Gastroesophageal sphincter (tissue), 3 donors: ENCODE measurements around the gene MADD.

Experiments
- EP300 ChIP-seq: sonication (generic); formaldehyde crosslinking; IDR thresholded peaks from one replicate; pipeline ENCODE4 v1.6.1; 2017; ENCODE audit warnings: antibody characterized with exemption, mild to moderate bottlenecking
- POLR2A ChIP-seq, 2 donors: fragments of 450-650 bp; IDR thresholded peaks; one replicate each; pipeline ENCODE4 v1.6.1; 2017; ENCODE audit warnings: antibody characterized with exemption in 2 of 2, mild to moderate bottlenecking in 2 of 2, moderate library complexity in 1 of 2
- POLR2AphosphoS5 ChIP-seq: sonication (generic); formaldehyde crosslinking; IDR thresholded peaks from one replicate; pipeline ENCODE4 v1.6.1; 2017; ENCODE audit warnings: antibody characterized with exemption
- TF ChIP-seq, protein P1 (sequence below), 4 experiments: fragments of 200-600 bp in 2 of 4; fragments of 450-650 bp in 2 of 4; sonication (generic) in 1 of 4; IDR thresholded peaks; one replicate each; pipeline ENCODE4 v1.5.1; 2017 to 2019; ENCODE audit warnings: antibody characterized with exemption in 4 of 4, mild to moderate bottlenecking in 2 of 4, moderate library complexity in 2 of 4

DNA sequence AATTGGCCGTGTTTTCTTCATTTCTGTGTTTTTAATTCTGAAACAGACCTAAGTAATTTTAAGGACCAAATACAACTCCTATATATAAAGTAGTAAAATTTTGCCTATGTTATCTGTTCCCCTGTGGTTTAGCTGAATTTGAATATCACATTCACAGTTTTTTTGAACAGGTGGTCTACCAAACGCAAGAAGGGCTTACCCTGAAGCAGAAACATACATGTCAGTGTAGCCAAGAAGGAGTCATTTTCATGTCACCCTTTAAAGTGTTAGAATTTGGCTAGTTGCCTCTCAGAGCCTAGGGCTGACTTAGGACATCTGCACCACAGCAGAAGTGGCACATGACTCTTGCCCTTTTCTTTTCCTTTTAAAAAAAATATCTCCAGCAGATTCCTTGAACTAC, 48.2 kb downstream of the MADD start:
- TF ChIP-seq POLR2A (IDR thresholded peaks at IDR 0.05) (no peak), EP300 (no peak), POLR2AphosphoS5 (no peak)
- TF ChIP-seq, protein P1, sequence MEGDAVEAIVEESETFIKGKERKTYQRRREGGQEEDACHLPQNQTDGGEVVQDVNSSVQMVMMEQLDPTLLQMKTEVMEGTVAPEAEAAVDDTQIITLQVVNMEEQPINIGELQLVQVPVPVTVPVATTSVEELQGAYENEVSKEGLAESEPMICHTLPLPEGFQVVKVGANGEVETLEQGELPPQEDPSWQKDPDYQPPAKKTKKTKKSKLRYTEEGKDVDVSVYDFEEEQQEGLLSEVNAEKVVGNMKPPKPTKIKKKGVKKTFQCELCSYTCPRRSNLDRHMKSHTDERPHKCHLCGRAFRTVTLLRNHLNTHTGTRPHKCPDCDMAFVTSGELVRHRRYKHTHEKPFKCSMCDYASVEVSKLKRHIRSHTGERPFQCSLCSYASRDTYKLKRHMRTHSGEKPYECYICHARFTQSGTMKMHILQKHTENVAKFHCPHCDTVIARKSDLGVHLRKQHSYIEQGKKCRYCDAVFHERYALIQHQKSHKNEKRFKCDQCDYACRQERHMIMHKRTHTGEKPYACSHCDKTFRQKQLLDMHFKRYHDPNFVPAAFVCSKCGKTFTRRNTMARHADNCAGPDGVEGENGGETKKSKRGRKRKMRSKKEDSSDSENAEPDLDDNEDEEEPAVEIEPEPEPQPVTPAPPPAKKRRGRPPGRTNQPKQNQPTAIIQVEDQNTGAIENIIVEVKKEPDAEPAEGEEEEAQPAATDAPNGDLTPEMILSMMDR (IDR thresholded peaks at IDR 0.05), result no peak
